OCI-LY1 (cell line): ENCODE results near the gene ERP44.

Experiments
- EZH2 ChIP-seq: fragments of 200-600 bp; sonication (generic), shearing (Covaris generic); IDR thresholded peaks from 2 replicates; pipeline ENCODE4 v1.8.0; 2017; ENCODE audit warnings: borderline replicate concordance, mixed run types, mild to moderate bottlenecking, antibody characterized with exemption, low read length, moderate library complexity, mixed read lengths
- TF ChIP-seq, protein P1 (sequence below): fragments of 200-600 bp; sonication (generic), shearing (Covaris generic); IDR thresholded peaks from 2 replicates; pipeline ENCODE4 v1.5.1; 2017; ENCODE audit warnings: mild to moderate bottlenecking, antibody characterized with exemption, low read length, moderate library complexity, mixed read lengths

DNA sequence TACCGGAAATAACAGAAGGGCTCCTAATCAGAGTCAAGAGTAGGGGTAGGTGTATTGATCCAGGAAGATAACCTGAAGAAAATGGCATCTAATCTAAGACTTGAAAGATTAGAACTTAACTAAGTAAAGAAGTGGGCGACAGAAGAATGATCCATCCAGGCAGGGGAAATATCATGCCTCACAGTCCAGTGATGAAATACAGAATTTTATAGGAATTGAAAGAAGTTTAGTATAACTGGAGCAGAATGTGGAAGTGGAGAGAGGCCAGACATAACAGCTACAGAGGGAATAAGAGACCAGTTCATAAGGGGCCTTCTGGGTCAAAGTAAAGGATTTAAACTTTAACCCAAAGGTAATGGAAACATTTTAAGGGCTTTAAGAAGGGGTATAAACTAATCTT is 42.2 kb downstream of the ERP44 start:
- TF ChIP-seq, protein P1, sequence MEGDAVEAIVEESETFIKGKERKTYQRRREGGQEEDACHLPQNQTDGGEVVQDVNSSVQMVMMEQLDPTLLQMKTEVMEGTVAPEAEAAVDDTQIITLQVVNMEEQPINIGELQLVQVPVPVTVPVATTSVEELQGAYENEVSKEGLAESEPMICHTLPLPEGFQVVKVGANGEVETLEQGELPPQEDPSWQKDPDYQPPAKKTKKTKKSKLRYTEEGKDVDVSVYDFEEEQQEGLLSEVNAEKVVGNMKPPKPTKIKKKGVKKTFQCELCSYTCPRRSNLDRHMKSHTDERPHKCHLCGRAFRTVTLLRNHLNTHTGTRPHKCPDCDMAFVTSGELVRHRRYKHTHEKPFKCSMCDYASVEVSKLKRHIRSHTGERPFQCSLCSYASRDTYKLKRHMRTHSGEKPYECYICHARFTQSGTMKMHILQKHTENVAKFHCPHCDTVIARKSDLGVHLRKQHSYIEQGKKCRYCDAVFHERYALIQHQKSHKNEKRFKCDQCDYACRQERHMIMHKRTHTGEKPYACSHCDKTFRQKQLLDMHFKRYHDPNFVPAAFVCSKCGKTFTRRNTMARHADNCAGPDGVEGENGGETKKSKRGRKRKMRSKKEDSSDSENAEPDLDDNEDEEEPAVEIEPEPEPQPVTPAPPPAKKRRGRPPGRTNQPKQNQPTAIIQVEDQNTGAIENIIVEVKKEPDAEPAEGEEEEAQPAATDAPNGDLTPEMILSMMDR: no peak
- TF ChIP-seq EZH2: no peak
